Activated naive CD4-positive, alpha-beta T cell treated with anti-CD3 and anti-CD28 coated beads, Interleukin-2, amount 50 U/mL, for 24 hours (primary cell): Measurements from ENCODE around the gene CFAP97D1.

ENCODE experiments used
- H3K27ac Mint-ChIP-seq: one replicate; pipeline ENCODE4 v1.8.0; 2021; ENCODE audit warnings: mild to moderate bottlenecking, mixed read lengths
- H3K27me3 Mint-ChIP-seq: one replicate; pipeline ENCODE4 v1.8.0; 2021; ENCODE audit warnings: mixed read lengths
- H3K36me3 Mint-ChIP-seq: one replicate; pipeline ENCODE4 v1.8.0; 2021; ENCODE audit warnings: mixed read lengths
- H3K4me1 Mint-ChIP-seq: one replicate; pipeline ENCODE4 v1.8.0; 2021; ENCODE audit warnings: mixed read lengths
- H3K4me3 Mint-ChIP-seq: one replicate; pipeline ENCODE4 v1.8.0; 2021; ENCODE audit warnings: mild to moderate bottlenecking, mixed read lengths
- H3K9me3 Mint-ChIP-seq: one replicate; pipeline ENCODE4 v1.8.0; 2021; ENCODE audit warnings: mixed read lengths

The CFAP97D1 gene

GRCh38 chr17:43823350-43824084 lies 43.3 kb downstream of the CFAP97D1 start:
- Mint-ChIP-seq H3K27ac (no peak overlapping the region), H3K4me1 (no peaks in the 10 kb centered on the region), H3K4me3 (no peak overlapping the region), H3K9me3 (no peaks in the 10 kb centered on the region), H3K36me3 (no peaks in the 10 kb centered on the region), H3K27me3 (no peaks in the 10 kb centered on the region)

- Mint-ChIP-seq H3K9me3 (no peaks in the 10 kb centered on the region), H3K27me3 (no peaks in the 10 kb centered on the region), H3K36me3 (no peaks in the 10 kb centered on the region), H3K4me1 (no peaks in the 10 kb centered on the region), H3K4me3 (no peak overlapping the region), H3K27ac (no peak overlapping the region)
Measured at GRCh38 chr17:43825567-43825966, 45.3 kb downstream of the CFAP97D1 start.

- H3K27ac Mint-ChIP-seq = no peak overlapping the region
- H3K36me3 Mint-ChIP-seq = no peaks in the 10 kb centered on the region
- H3K4me1 Mint-ChIP-seq = no peaks in the 10 kb centered on the region
- no peaks in the 10 kb centered on the region for H3K9me3 Mint-ChIP-seq
- H3K4me3 Mint-ChIP-seq = no peak overlapping the region
- no peaks in the 10 kb centered on the region for H3K27me3 Mint-ChIP-seq
Measured at GRCh38 chr17:43826206-43826605, 46.0 kb downstream of the CFAP97D1 start.

GRCh38 chr17:43827596-43827995 lies 47.4 kb downstream of the CFAP97D1 start:
- H3K4me3 Mint-ChIP-seq = no peak overlapping the region
- H3K9me3 Mint-ChIP-seq = no peaks in the 10 kb centered on the region
- no peaks in the 10 kb centered on the region for H3K4me1 Mint-ChIP-seq
- no peaks in the 10 kb centered on the region for H3K36me3 Mint-ChIP-seq
- no peak overlapping the region for H3K27ac Mint-ChIP-seq
- H3K27me3 Mint-ChIP-seq = no peaks in the 10 kb centered on the region

DNA sequence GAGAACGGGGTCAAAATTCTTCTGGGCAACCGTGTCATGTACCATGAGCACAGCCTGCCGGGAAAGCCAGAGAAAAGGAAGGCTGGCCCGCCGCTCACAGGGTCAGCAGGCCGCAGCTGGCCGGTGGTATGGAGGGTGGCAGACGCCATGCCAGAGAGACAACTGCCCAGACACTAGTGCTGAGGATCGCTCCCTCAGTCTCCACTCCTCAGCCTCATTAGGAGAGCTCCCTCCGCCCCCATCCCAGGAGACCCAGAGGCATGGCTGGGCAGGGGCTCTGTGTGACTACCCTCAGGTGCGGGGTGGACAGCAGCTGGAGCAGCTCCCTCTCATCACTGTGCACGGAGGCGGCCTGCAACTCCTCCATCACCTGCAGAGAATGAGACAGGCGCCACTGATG lies 49.5 kb downstream of the CFAP97D1 start:
- Mint-ChIP-seq H3K27ac (no peak overlapping the region), H3K36me3 (no peaks in the 10 kb centered on the region), H3K4me1 (peaks cover 9% of the 10 kb centered on the region), H3K4me3 (no peak overlapping the region), H3K27me3 (peaks cover 12% of the 10 kb centered on the region), H3K9me3 (no peaks in the 10 kb centered on the region)

- no peaks in the 10 kb centered on the region for H3K9me3 Mint-ChIP-seq
- H3K27me3 Mint-ChIP-seq = peaks cover 13% of the 10 kb centered on the region
- H3K4me1 Mint-ChIP-seq = peaks cover 9% of the 10 kb centered on the region
- H3K36me3 Mint-ChIP-seq = no peaks in the 10 kb centered on the region
- peak overlapping the region; percentile 60 for H3K4me3 Mint-ChIP-seq
- peak overlapping the region; percentile 38 for H3K27ac Mint-ChIP-seq
Measured at GRCh38 chr17:43830510-43831140, 50.4 kb downstream of the CFAP97D1 start.

GRCh38 chr17:43831633-43832032 lies 51.4 kb downstream of the CFAP97D1 start:
- no peak overlapping the region for H3K27ac Mint-ChIP-seq
- no peaks in the 10 kb centered on the region for H3K9me3 Mint-ChIP-seq
- peaks cover 18% of the 10 kb centered on the region for H3K27me3 Mint-ChIP-seq
- peak overlapping the region; percentile 84 for H3K4me3 Mint-ChIP-seq
- H3K36me3 Mint-ChIP-seq = no peaks in the 10 kb centered on the region
- peaks cover 9% of the 10 kb centered on the region for H3K4me1 Mint-ChIP-seq

- H3K4me1 Mint-ChIP-seq = peaks cover 9% of the 10 kb centered on the region
- peak overlapping the region; percentile 84 for H3K4me3 Mint-ChIP-seq
- H3K27me3 Mint-ChIP-seq = peaks cover 18% of the 10 kb centered on the region
- H3K36me3 Mint-ChIP-seq = no peaks in the 10 kb centered on the region
- no peak overlapping the region for H3K27ac Mint-ChIP-seq
- H3K9me3 Mint-ChIP-seq = no peaks in the 10 kb centered on the region
Measured at GRCh38 chr17:43832168-43832975, 52.1 kb downstream of the CFAP97D1 start.

- Mint-ChIP-seq H3K27ac (no peak within 1 kb of the TSS), H3K4me3 (peak within 1 kb of the TSS; percentile 84), H3K4me1 (peaks cover 9% of the 10 kb centered on the region), H3K27me3 (peaks cover 19% of the 10 kb centered on the region), H3K9me3 (no peaks in the 10 kb centered on the region), H3K36me3 (no peaks in the 10 kb centered on the region)
Measured at GRCh38 chr17:43832976-43833829, 53.0 kb downstream of the CFAP97D1 start, which contains the start of gene MPP3. MPP3 (minus strand) TSS chr17:43833146; CDS start chr17:43831906, 1,240 bp downstream.

- peaks cover 19% of the 10 kb centered on the region for H3K27me3 Mint-ChIP-seq
- peak overlapping the region; percentile 56 for H3K4me3 Mint-ChIP-seq
- H3K4me1 Mint-ChIP-seq = peaks cover 9% of the 10 kb centered on the region
- no peaks in the 10 kb centered on the region for H3K9me3 Mint-ChIP-seq
- no peak overlapping the region for H3K27ac Mint-ChIP-seq
- no peaks in the 10 kb centered on the region for H3K36me3 Mint-ChIP-seq
Measured at GRCh38 chr17:43834106-43834505, 53.9 kb downstream of the CFAP97D1 start.
